GM19328 (cell line): ENCODE measurements around the gene CP.
A peak's percentile ranks its signal among the peaks of the same experiment; 100 is the strongest.
"Not testable (repeated sequence)": the region's sequence is repeated elsewhere in the genome, so short reads cannot be mapped to it uniquely, and the experiment has no call there.

ENCODE experiments used
- ATAC-seq: cut with Tn5 transposase; IDR thresholded peaks from one replicate; pipeline ENCODE4 v1.9.1; 2021; ENCODE audit warnings: mild to moderate bottlenecking, moderate library complexity; ENCODE audit not compliant: unreplicated experiment

The CP gene

GRCh38 chr3:149221783-149222517, at the start of gene CP:
CP (minus strand) TSS chr3:149221829; CDS start chr3:149221792, 37 bp downstream.
- no peak for ATAC-seq

DNA sequence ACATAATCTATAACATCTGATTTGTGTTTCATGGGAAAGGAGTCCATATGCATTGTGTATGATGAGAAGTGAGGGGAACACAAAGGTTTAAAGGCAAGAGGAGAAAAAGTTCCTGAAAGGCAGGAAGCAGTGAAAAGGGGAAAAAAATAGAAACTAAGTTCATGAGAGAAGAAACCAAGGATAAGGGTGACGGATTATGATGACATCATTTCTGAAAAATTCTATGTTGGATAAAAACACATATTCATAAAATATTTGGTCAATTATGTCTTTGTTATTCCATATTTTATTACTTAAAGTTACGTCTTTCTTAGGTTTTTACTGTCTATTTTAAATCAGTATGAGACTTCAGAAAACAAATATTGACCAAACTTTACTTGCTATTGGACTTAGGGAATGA, 48.6 kb upstream of the CP start:
- no peak for ATAC-seq

- no peak for ATAC-seq
Observed at GRCh38 chr3:149269687-149270086, 48.1 kb upstream of the CP start.

DNA sequence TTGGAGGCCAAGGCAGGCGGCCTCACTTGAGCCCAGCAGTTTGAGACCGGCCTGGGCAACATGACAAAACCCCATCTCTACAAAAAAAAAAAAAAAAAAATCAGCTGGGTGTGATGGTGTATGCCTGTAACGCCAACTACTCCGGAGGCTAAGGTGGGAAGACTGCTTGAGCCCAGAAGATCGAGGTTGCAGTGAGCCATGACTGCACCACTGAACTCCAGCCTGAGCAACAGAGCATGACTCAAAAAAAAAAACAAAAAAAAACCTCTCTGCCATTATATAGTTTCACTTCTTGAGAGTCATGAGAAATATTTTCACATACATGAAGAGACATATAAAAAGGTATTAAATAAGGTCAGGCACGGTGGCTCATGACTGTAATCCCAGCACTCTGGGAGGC, 45.9 kb upstream of the CP start:
- ATAC-seq = no peak

GRCh38 chr3:149266736-149267135, 45.1 kb upstream of the CP start:
- no peak for ATAC-seq

GRCh38 chr3:149263856-149264255, 42.2 kb upstream of the CP start:
- no peak for ATAC-seq

- ATAC-seq = no peak
Observed at GRCh38 chr3:149258714-149259113, 37.1 kb upstream of the CP start.

GRCh38 chr3:149258298-149258697, 36.7 kb upstream of the CP start:
- ATAC-seq = no peak

DNA sequence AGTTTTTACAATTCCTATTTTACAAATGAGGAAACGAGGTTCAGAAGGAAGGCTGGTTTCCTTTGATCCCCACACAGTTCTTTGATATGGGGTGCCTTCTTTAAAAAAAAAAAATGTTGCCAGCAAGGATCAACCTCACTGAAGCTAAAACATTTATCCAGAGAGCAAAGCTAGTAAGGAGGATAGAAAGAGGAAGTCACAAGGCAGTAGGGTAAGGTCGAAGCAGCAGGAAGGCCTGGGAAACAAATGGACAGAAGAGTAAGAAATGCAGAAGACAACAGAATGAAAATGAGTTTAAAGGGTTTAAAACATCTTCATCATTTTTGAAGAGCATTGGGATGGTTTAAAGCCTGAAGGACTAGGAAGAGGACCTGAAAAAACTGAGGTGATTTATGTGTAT, 30.6 kb upstream of the CP start:
- ATAC-seq = no peak

DNA sequence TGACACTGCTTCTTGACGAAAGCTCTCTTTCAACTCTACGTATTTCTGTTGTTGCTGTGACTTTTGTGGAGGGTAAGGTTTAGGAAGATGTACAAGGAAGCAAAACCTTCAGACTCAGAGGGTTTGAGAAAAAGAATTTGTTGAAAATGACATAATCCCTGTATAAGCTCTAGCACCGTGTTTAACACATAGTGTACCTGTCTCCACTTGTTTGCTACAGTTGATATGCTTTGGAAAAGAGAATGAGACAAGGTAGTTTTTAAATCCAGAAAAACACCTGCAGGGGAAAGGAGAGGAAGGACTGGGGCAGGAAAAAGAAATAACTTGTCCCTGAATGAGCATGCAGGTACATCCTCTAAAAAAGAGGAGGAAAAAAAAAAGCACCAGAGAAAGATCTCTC, 29.6 kb upstream of the CP start:
- no peak for ATAC-seq

GRCh38 chr3:149247929-149248691, 26.5 kb upstream of the CP start:
- ATAC-seq = peak; percentile 45

GRCh38 chr3:149247008-149247710, 25.5 kb upstream of the CP start:
- ATAC-seq = no peak

DNA sequence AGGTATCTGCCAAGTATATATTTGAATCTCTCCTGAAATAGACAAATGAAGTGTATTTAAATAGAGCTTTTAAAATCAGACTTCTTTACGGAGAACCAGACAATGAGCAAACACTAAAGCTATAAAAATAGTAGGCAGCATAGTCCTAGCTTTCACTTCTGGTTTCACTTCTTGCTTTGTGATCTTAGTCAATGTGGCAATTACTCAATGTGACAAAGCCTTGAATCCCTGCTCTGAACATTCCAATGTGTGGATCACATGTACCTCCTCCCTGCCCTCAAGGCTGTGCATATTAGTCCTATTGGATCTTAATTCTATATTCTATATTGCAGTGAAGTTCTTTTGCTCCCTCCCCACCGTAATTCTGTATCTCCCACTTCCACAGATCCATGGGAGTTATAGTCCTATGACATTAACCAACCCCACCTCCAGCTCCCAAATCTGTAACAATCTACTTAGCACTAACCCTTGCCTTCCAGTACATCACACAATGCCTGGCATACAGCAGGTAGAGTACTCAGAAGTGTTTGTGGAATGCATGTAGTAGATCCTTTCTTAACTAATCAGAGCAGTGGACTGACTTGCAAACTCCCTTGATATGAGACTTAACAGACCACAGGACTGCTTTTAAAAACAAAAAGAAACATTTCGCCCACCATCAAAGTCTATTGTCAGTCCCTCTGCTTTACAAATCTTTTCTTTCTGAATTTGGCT, 24.3 kb upstream of the CP start:
- peak; percentile 72 for ATAC-seq

DNA sequence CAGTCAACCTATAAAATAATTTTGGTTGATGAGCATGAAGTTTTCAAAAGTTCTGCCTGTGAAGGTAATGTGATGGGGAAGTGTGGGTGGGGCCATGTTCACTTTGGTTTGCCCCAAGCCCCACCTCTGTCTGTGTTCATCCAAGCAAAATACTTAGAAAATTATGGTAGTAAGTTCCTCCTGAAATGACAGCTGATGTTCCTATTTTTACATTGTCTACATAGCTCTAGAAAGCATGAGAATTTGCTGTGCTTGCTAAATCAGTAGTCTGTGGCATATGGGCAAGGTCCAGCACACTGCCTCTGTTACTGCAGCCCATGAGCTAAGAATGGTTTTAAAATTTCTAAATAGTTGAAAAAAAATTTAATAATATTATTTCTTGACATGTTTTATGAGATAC, 21.9 kb upstream of the CP start:
- ATAC-seq = peak; percentile 39

DNA sequence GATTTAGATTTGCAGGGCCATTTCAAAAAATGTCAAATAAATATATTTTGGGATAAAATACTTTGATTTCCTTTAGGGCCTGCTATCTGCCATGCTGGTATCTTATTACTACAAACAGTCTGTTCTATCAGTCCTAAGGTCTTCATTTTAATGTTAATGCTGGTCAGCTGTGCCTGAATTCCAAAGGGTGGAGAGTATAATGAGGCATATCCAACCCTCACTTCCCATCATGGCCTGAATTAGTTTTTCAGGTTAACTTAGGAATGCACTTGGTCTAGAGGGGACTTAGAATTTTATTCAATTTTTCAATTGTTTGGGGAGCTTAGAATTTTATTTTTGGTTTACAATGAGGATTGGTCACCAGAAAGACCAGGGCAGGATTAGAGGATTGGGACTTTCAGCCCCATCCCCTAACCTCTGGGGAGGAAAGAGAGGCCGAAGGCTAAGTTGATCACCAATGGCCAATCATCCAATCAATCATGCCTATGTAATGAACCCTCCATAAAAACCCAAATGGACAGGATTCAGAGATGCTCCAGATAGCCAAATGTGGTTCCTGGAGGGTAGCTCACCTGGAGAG, 17.8 kb upstream of the CP start:
- no peak for ATAC-seq

- not testable (repeated sequence) for ATAC-seq
Observed at GRCh38 chr3:149238268-149238667, 16.6 kb upstream of the CP start.

GRCh38 chr3:149235599-149236424, 14.2 kb upstream of the CP start:
- ATAC-seq = no peak

DNA sequence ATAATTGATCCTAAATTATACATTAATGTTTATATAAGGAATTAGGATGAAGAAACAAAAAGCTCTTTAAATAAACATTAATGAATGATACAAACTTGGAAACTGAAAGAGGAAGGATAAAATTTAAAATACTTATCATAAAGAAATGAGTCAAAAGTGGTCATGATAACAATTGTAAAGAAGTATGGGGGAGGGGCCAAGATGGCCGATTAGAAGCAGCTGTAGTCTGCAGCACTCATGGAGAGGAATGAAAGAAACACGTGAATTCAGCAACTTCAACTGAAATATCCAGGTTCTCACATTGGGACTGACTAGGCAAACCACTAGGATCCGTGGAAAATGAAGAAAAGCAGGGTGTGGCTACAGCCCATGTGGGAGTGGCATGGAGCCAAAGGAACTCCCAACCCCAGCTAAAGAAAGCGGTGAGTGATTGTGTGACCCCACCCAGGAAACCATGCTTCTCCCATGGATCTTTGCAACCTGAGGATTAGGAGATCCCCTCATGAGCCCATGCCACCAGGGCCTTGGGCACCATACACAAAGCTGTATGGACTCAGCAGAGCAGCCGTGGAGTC, 13.1 kb upstream of the CP start:
- no peak for ATAC-seq

- no peak for ATAC-seq
Observed at GRCh38 chr3:149233323-149233722, 11.7 kb upstream of the CP start.

GRCh38 chr3:149231871-149232270, 10.2 kb upstream of the CP start:
- ATAC-seq = no peak
